H1 (cell line): ENCODE results near the gene SIN3B. TPM values are rescaled to one million over a fixed set of nuclear protein-coding genes. Genes with fewer than 3 reads are reported as not detected.
A peak's percentile ranks its signal among the peaks of the same experiment; 100 is the strongest.

Source experiments
- CTCF ChIA-PET: fragments of 300-600 bp; sonication (Branson Sonifier 250); formaldehyde crosslinking; loops from one replicate; lab custom pipeline; 2021; ENCODE audit not compliant: partially characterized antibody; lab: Charles Lee
- POLR2A ChIA-PET: fragments of 300-600 bp; sonication (Branson Sonifier 250); formaldehyde crosslinking; loops from one replicate; lab custom pipeline; 2021; ENCODE audit warnings: inconsistent platforms; ENCODE audit not compliant: partially characterized antibody; lab: Charles Lee
- DNase-seq, 2 experiments: peaks; one replicate each; pipeline versions ENCODE4 v3.0.0 to v3.0.0-alpha.2; 2010 to 2022; ENCODE audit warnings: low spot score in 2 of 2, low read depth in 1 of 2, mixed read lengths in 1 of 2
- FAIRE-seq: peaks from 2 replicates; lab custom pipeline; 2011; peaks lifted over from hg19 to GRCh38; lab: Jason Lieb, UNC
- H2AFZ ChIP-seq: 2 replicates; pipeline ENCODE4 v1.8.1; 2012; ENCODE audit warnings: low read length, inconsistent platforms
- H2AK5ac ChIP-seq: 2 replicates; pipeline ENCODE4 v1.6.1; 2013; ENCODE audit warnings: low read depth, low read length
- H2BK120ac ChIP-seq: replicated peaks from 2 replicates; pipeline ENCODE3; 2013; ENCODE audit warnings: low read depth, low read length, inconsistent platforms
- H2BK12ac ChIP-seq: 2 replicates; pipeline ENCODE4 v1.6.1; 2013; ENCODE audit warnings: low read depth, low read length
- H2BK15ac ChIP-seq: 2 replicates; pipeline ENCODE4 v1.6.1; 2013; ENCODE audit warnings: low read length
- H2BK20ac ChIP-seq: 2 replicates; pipeline ENCODE4 v1.6.1; 2013; ENCODE audit warnings: low read length
- H2BK5ac ChIP-seq: 2 replicates; pipeline ENCODE4 v1.6.1; 2013; ENCODE audit warnings: low read depth, low read length
- H3K14ac ChIP-seq: 2 replicates; pipeline ENCODE4 v1.6.1; 2013; ENCODE audit warnings: inconsistent platforms; ENCODE audit not compliant: insufficient read length
- H3K18ac ChIP-seq: 2 replicates; pipeline ENCODE4 v1.6.1; 2013; ENCODE audit warnings: low read length; ENCODE audit errors: extremely low read depth
- H3K23ac ChIP-seq: 2 replicates; pipeline ENCODE4 v1.6.1; 2013; ENCODE audit warnings: inconsistent platforms; ENCODE audit not compliant: insufficient read length
- H3K23me2 ChIP-seq: 2 replicates; pipeline ENCODE4 v1.6.1; 2013; ENCODE audit warnings: low read depth, low read length
- H3K27ac ChIP-seq: 2 replicates; pipeline ENCODE4 v1.6.1; 2011; ENCODE audit warnings: low read depth, low read length, inconsistent platforms
- H3K27me3 ChIP-seq, 4 experiments: replicated peaks in 1 of 4; 1 replicate in 1 of 4; 2 replicates in 3 of 4; pipeline versions ENCODE4 v1.6.1 to v1.8.1; 2011 to 2013; ENCODE audit warnings: low read length in 3 of 4, mild to moderate bottlenecking in 3 of 4, inconsistent platforms in 2 of 4, mixed read lengths in 2 of 4, moderate library complexity in 1 of 4; ENCODE audit not compliant: control insufficient read depth in 3 of 4, insufficient read depth in 3 of 4; ENCODE audit errors: extremely low read depth in 1 of 4
- H3K36me3 ChIP-seq, 4 experiments: 2 replicates each; pipeline versions ENCODE4 v1.6.1 to v1.8.1; 2011 to 2013; ENCODE audit warnings: mild to moderate bottlenecking in 4 of 4, low read length in 3 of 4, moderate library complexity in 2 of 4, control low read depth in 1 of 4, inconsistent platforms in 1 of 4; ENCODE audit not compliant: insufficient read depth in 4 of 4, control insufficient read depth in 2 of 4
- H3K4ac ChIP-seq: replicated peaks from 2 replicates; pipeline ENCODE3; 2013; ENCODE audit warnings: low read length, low read depth, mixed read lengths, inconsistent platforms; ENCODE audit not compliant: insufficient read length
- H3K4me1 ChIP-seq, 4 experiments: replicated peaks in 1 of 4; 1 replicate in 1 of 4; 2 replicates in 3 of 4; pipeline versions ENCODE4 v1.6.1 to v1.8.1; 2011 to 2013; ENCODE audit warnings: low read length in 3 of 4, inconsistent platforms in 2 of 4, mixed read lengths in 1 of 4; ENCODE audit not compliant: insufficient read depth in 4 of 4, control insufficient read depth in 3 of 4
- H3K4me2 ChIP-seq, 2 experiments: 2 replicates each; pipeline versions ENCODE4 v1.6.1 to v1.8.1; 2011 to 2013; ENCODE audit warnings: low read depth in 2 of 2, low read length in 2 of 2, control low read depth in 1 of 2, inconsistent platforms in 1 of 2, mild to moderate bottlenecking in 1 of 2; ENCODE audit not compliant: insufficient read depth in 1 of 2
- H3K4me3 ChIP-seq, 4 experiments: fragments of 200-600, 300-600 bp in 1 of 4; sonication (generic), shearing (Covaris generic), sonication (Bioruptor Twin) in 1 of 4; 2 replicates each; pipeline versions ENCODE4 v1.5.1 to v1.8.1; 2011 to 2016; ENCODE audit warnings: low read length in 4 of 4, low read depth in 3 of 4, control low read depth in 2 of 4, inconsistent platforms in 2 of 4, mild to moderate bottlenecking in 2 of 4, mixed read lengths in 1 of 4, moderate library complexity in 1 of 4; ENCODE audit not compliant: insufficient read depth in 2 of 4; ENCODE audit errors: extremely low read depth in 1 of 4
- H3K56ac ChIP-seq: replicated peaks from 2 replicates; pipeline ENCODE3; 2013; ENCODE audit warnings: low read depth, mild to moderate bottlenecking, mixed read lengths, low read length, inconsistent platforms; ENCODE audit not compliant: insufficient read length
- H3K79me1 ChIP-seq: 2 replicates; pipeline ENCODE4 v1.6.1; 2013; ENCODE audit warnings: low read depth, low read length, control low read depth
- H3K79me2 ChIP-seq, 2 experiments: 2 replicates each; pipeline versions ENCODE4 v1.6.1 to v1.8.1; 2012 to 2013; ENCODE audit warnings: low read length in 2 of 2, mild to moderate bottlenecking in 2 of 2, inconsistent platforms in 1 of 2; ENCODE audit not compliant: insufficient read depth in 2 of 2, control insufficient read depth in 1 of 2
- H3K9ac ChIP-seq, 4 experiments: replicated peaks in 1 of 4; 1 replicate in 1 of 4; 2 replicates in 3 of 4; pipeline versions ENCODE4 v1.6.1 to v1.8.1; 2011 to 2013; ENCODE audit warnings: low read depth in 3 of 4, low read length in 3 of 4, control low read depth in 2 of 4, mild to moderate bottlenecking in 2 of 4, moderate library complexity in 2 of 4, inconsistent platforms in 1 of 4; ENCODE audit errors: extremely low read depth in 1 of 4
- H3K9me3 ChIP-seq, 2 experiments: 2 replicates each; pipeline versions ENCODE4 v1.6.1 to v1.8.1; 2012 to 2013; ENCODE audit warnings: mild to moderate bottlenecking in 2 of 2, moderate library complexity in 2 of 2, control low read depth in 1 of 2, inconsistent platforms in 1 of 2, low read depth in 1 of 2, low read length in 1 of 2, mixed read lengths in 1 of 2; ENCODE audit not compliant: insufficient read depth in 2 of 2
- H4K20me1 ChIP-seq, 2 experiments: replicated peaks in 1 of 2; 2 replicates each; pipeline versions ENCODE3 to v1.8.1; 2011 to 2013; ENCODE audit warnings: inconsistent platforms in 2 of 2, low read length in 2 of 2, mild to moderate bottlenecking in 1 of 2; ENCODE audit not compliant: insufficient read depth in 2 of 2, control insufficient read depth in 1 of 2
- H4K5ac ChIP-seq: 2 replicates; pipeline ENCODE4 v1.6.1; 2013; ENCODE audit warnings: low read length, low read depth, mixed read lengths, inconsistent platforms; ENCODE audit not compliant: insufficient read length
- H4K8ac ChIP-seq: 2 replicates; pipeline ENCODE4 v1.8.0; 2013; ENCODE audit warnings: mild to moderate bottlenecking, moderate library complexity, low read length, inconsistent platforms; ENCODE audit not compliant: insufficient read depth; ENCODE audit errors: extremely low read depth
- H4K91ac ChIP-seq: replicated peaks from 2 replicates; pipeline ENCODE3; 2013; ENCODE audit warnings: low read length, mixed read lengths, inconsistent platforms; ENCODE audit not compliant: insufficient read length
- BACH1 ChIP-seq: IDR thresholded peaks from 2 replicates; pipeline ENCODE4 v1.6.1; 2012; ENCODE audit warnings: low read length, improper control_type of control experiment
- CEBPB ChIP-seq: IDR thresholded peaks from 2 replicates; pipeline ENCODE4 v1.6.1; 2012; ENCODE audit warnings: low read depth, low read length
- CHD2 ChIP-seq: IDR thresholded peaks from 2 replicates; pipeline ENCODE4 v1.6.1; 2012; ENCODE audit warnings: low read length, improper control_type of control experiment
- CREB1 ChIP-seq: IDR thresholded peaks from 2 replicates; pipeline ENCODE4 v1.6.1; 2012; ENCODE audit warnings: inconsistent platforms
- E2F6 ChIP-seq: IDR thresholded peaks from 2 replicates; pipeline ENCODE4 v1.6.1; 2012; ENCODE audit warnings: inconsistent platforms
- FOSL1 ChIP-seq: IDR thresholded peaks from 2 replicates; pipeline ENCODE4 v1.6.1; 2011; ENCODE audit warnings: mild to moderate bottlenecking, low read depth, low read length, moderate library complexity; ENCODE audit not compliant: insufficient read depth
- MAFK ChIP-seq: IDR thresholded peaks from 2 replicates; pipeline ENCODE4 v1.6.1; 2012; ENCODE audit warnings: low read depth, mild to moderate bottlenecking, improper control_type of control experiment, low read length
- NRF1 ChIP-seq: IDR thresholded peaks from 2 replicates; pipeline ENCODE4 v1.6.1; 2011; ENCODE audit warnings: mild to moderate bottlenecking, low read depth, low read length, improper control_type of control experiment
- POU5F1 ChIP-seq: IDR thresholded peaks from 2 replicates; pipeline ENCODE4 v1.6.1; 2011; ENCODE audit warnings: low read depth, mild to moderate bottlenecking, low read length, moderate library complexity
- TEAD4 ChIP-seq: IDR thresholded peaks from 2 replicates; pipeline ENCODE4 v1.6.1; 2012; ENCODE audit warnings: low read depth, low read length, inconsistent platforms, mixed read lengths
- WGBS, 2 experiments: shearing (Covaris generic) in 1 of 2; methylation state at CpG; one replicate each; pipeline versions ENCODE4 v1.1.6 to v1.1.7; 2013 to 2015; ENCODE audit warnings: low lambda C conversion rate in 2 of 2, mixed read lengths in 2 of 2, inconsistent platforms in 1 of 2, low coverage in 1 of 2, missing lambda C conversion rate in 1 of 2; ENCODE audit not compliant: insufficient replicate concordance in 2 of 2, insufficient coverage in 1 of 2, insufficient read length in 1 of 2; ENCODE audit errors: extremely low coverage in 1 of 2, missing lambda C conversion rate in 1 of 2; 5-methylcytosine and 5-hydroxymethylcytosine counted together
- polyA plus RNA-seq, 7 experiments: library from polyadenylated mRNA; depleted of rRNA in 3 of 7; stranded (reverse) in 5 of 7; unstranded in 2 of 7; fragments of >200 nt in 5 of 7; fragments of 200-250 nt in 2 of 7; gene quantifications; 1 replicate in 5 of 7; 2 replicates in 1 of 7; 4 replicates in 1 of 7; pipeline versions ENCODE4 v1.2.1 to v1.2.3, GENCODE V29; 2011 to 2013; ENCODE audit warnings: missing spikeins in 2 of 7, mixed read lengths in 2 of 7
- total RNA-seq: library from RNA; stranded (reverse); fragmentation: NEBNext Ultra II Directional; extraction: Animal tissue kit (Norgen Biotek cat#: 25700); gene quantifications from 2 replicates; pipeline ENCODE4 v1.2.1, GENCODE V29; 2021

SIN3B gene
- total and polyA plus RNA-seq, 2 of the 8 experiments (the other 6 are each of a cell fraction or from before 2014, with no cell fraction given) = 29.5 to 71.1 TPM

GRCh38 chr19:16807549-16808284 lies 21.5 kb upstream of the SIN3B start:
- H3K4me2 ChIP-seq = no peak overlapping the region
- no peak overlapping the region for H2AK5ac ChIP-seq
- no peak overlapping the region; the same call in 1 of the 2 replicates for H2BK12ac ChIP-seq
- H3K9me3 ChIP-seq = peaks cover 0 to 2% of the 10 kb centered on the region in 2 experiments; a peak in 1 of 4 replicates
- ChIA-PET CTCF (interaction anchor here (1.8 kb wide), 1 partner anchor 28 kb away, joined by 8 read pairs; no protein-coding TSS in a partner anchor), POLR2A (interaction anchor here (0.6 to 1.4 kb wide), 4 partner anchors 10 to 68 kb away, joined by 3 to 5 read pairs (median 4); no protein-coding TSS in a partner anchor)
- no peaks in the 10 kb centered on the region for H3K79me2 ChIP-seq
- WGBS, 2 experiments = 91% methylated on average over 31 of the region's 31 CpGs; no CpG with 5 or more reads in 1 of the 2 experiments
- no peak overlapping the region; a peak in 1 of 7 replicates for H3K9ac ChIP-seq
- H3K4me1 ChIP-seq = peaks cover 0 to 4% (median 0%) of the 10 kb centered on the region in 4 experiments; a peak in 3 of 7 replicates
- H4K8ac ChIP-seq = no peak overlapping the region
- H2BK120ac ChIP-seq = no peak overlapping the region
- no peak overlapping the region for H3K18ac ChIP-seq
- no peak for DNase-seq
- no peak overlapping the region for H3K56ac ChIP-seq
- TF ChIP-seq FOSL1 (no peak), E2F6 (no peak), MAFK (no peak), CEBPB (no peak), POU5F1 (no peak), NRF1 (no peak), TEAD4 (no peak), BACH1 (no peak), CHD2 (no peak), CREB1 (no peak)
- no peak overlapping the region for H2BK15ac ChIP-seq
- no peak overlapping the region for H4K91ac ChIP-seq
- H3K4ac ChIP-seq = no peak overlapping the region
- peak overlapping the region; percentile 37; the same call in 1 of the 2 replicates for H2BK5ac ChIP-seq
- H3K14ac ChIP-seq = no peak overlapping the region
- H3K4me3 ChIP-seq = no peak overlapping the region
- no peaks in the 10 kb centered on the region for H3K27me3 ChIP-seq
- no peaks in the 10 kb centered on the region for H3K23me2 ChIP-seq
- H3K36me3 ChIP-seq = no peaks in the 10 kb centered on the region
- H3K79me1 ChIP-seq = no peaks in the 10 kb centered on the region
- no peak overlapping the region for H4K5ac ChIP-seq
- H4K20me1 ChIP-seq = no peaks in the 10 kb centered on the region
- FAIRE-seq = no peak
- no peak overlapping the region for H3K27ac ChIP-seq
- no peak overlapping the region for H3K23ac ChIP-seq
- no peak overlapping the region for H2AFZ ChIP-seq
- H2BK20ac ChIP-seq = no peak overlapping the region
